GM23338 (cell line): ENCODE data around the gene PGM1. TPM values are rescaled to one million over a fixed set of nuclear protein-coding genes. Genes with fewer than 3 reads are reported as not detected.

Source experiments
- ATAC-seq: fragments of 200-7000 bp; cut with Tn5 transposase; 3 replicates; pipeline ENCODE4 v1.9.1; 2020
- DNase-seq: peaks from one replicate; pipeline ENCODE4 v3.0.0-alpha.2; 2015; ENCODE audit warnings: low spot score
- H2AFZ ChIP-seq: fragments of 200-600 bp; sonication (generic); 2 replicates; pipeline ENCODE4 v1.8.0; 2016; ENCODE audit warnings: antibody characterized with exemption, mild to moderate bottlenecking, moderate library complexity
- H3F3A ChIP-seq: fragments of 200-600 bp; sonication (generic); replicated peaks from 2 replicates; pipeline ENCODE4 v1.8.0; 2017; ENCODE audit warnings: antibody characterized with exemption, mixed run types, low read depth
- H3K27ac ChIP-seq: fragments of 200-600 bp; sonication (generic); 2 replicates; pipeline ENCODE4 v1.6.1; 2016; ENCODE audit warnings: low read depth
- H3K27me3 ChIP-seq: fragments of 200-600 bp; sonication (generic); 2 replicates; pipeline ENCODE4 v1.8.0; 2016; ENCODE audit warnings: mild to moderate bottlenecking, mixed run types, moderate library complexity; ENCODE audit not compliant: insufficient read depth
- H3K36me3 ChIP-seq: fragments of 200-600 bp; sonication (generic); 2 replicates; pipeline ENCODE4 v1.8.0; 2016; ENCODE audit warnings: mild to moderate bottlenecking; ENCODE audit not compliant: insufficient read depth
- H3K4me1 ChIP-seq: fragments of 200-600 bp; sonication (generic); 2 replicates; pipeline ENCODE4 v1.8.0; 2016; ENCODE audit warnings: mild to moderate bottlenecking, moderate library complexity; ENCODE audit not compliant: insufficient read depth
- H3K4me2 ChIP-seq: fragments of 200-600 bp; sonication (generic); 2 replicates; pipeline ENCODE4 v1.7.1; 2017; ENCODE audit warnings: mixed run types
- H3K4me3 ChIP-seq: fragments of 200-600 bp; sonication (generic); 2 replicates; pipeline ENCODE4 v1.6.1; 2016; ENCODE audit warnings: mixed run types
- H3K79me2 ChIP-seq: fragments of 200-600 bp; sonication (generic); replicated peaks from 2 replicates; pipeline ENCODE4 v1.8.0; 2017; ENCODE audit warnings: mild to moderate bottlenecking; ENCODE audit not compliant: insufficient read depth
- H3K9me2 ChIP-seq: fragments of 200-600 bp; sonication (generic); 2 replicates; pipeline ENCODE4 v1.8.0; 2017; ENCODE audit not compliant: insufficient read depth
- H4K20me1 ChIP-seq: fragments of 200-600 bp; sonication (generic); replicated peaks from 2 replicates; pipeline ENCODE4 v1.8.0; 2017; ENCODE audit warnings: mild to moderate bottlenecking; ENCODE audit not compliant: insufficient read depth
- H3K27ac Mint-ChIP-seq: 2 replicates; pipeline ENCODE4 v1.8.0; 2020; ENCODE audit warnings: inconsistent platforms, mild to moderate bottlenecking, moderate library complexity, mixed read lengths
- H3K27me3 Mint-ChIP-seq: 3 replicates; pipeline ENCODE4 v1.8.0; 2022; ENCODE audit warnings: low read depth, mild to moderate bottlenecking, moderate library complexity, mixed read lengths, inconsistent platforms; ENCODE audit not compliant: insufficient read depth, poor library complexity
- H3K36me3 Mint-ChIP-seq: 3 replicates; pipeline ENCODE4 v1.8.0; 2021; ENCODE audit warnings: low read depth, mild to moderate bottlenecking, inconsistent platforms, moderate library complexity, mixed read lengths
- H3K4me1 Mint-ChIP-seq: 3 replicates; pipeline ENCODE4 v1.8.0; 2020; ENCODE audit warnings: mild to moderate bottlenecking, inconsistent platforms, mixed read lengths
- H3K4me3 Mint-ChIP-seq: 3 replicates; pipeline ENCODE4 v1.8.0; 2021; ENCODE audit warnings: moderate library complexity, mild to moderate bottlenecking, inconsistent platforms, mixed read lengths
- H3K9me3 Mint-ChIP-seq: 3 replicates; pipeline ENCODE4 v1.8.0; 2020; ENCODE audit warnings: moderate library complexity, mild to moderate bottlenecking, inconsistent platforms, mixed read lengths
- CTCF ChIP-seq, 2 experiments: fragments of 200-600 bp in 1 of 2; sonication (generic) in 1 of 2; conservative IDR thresholded peaks; 2 replicates each; pipeline versions ENCODE4 v1.5.1 to v1.6.1; 2016 to 2017; ENCODE audit warnings: antibody characterized with exemption in 2 of 2, low read depth in 2 of 2, mild to moderate bottlenecking in 2 of 2, moderate library complexity in 1 of 2
- EZH2 ChIP-seq: fragments of 200-600 bp; sonication (generic); IDR thresholded peaks from one replicate; pipeline ENCODE4 v1.8.0; 2017; ENCODE audit warnings: antibody characterized with exemption, mild to moderate bottlenecking, low read depth; ENCODE audit not compliant: unreplicated experiment
- EZH2phosphoT487 ChIP-seq: fragments of 200-600 bp; sonication (generic); IDR thresholded peaks from one replicate; pipeline ENCODE4 v1.8.1; 2018; ENCODE audit warnings: antibody characterized with exemption; ENCODE audit not compliant: unreplicated experiment
- NANOG ChIP-seq: IDR thresholded peaks from 2 replicates; pipeline ENCODE4 v1.6.1; 2016; ENCODE audit warnings: antibody characterized with exemption, borderline replicate concordance
- POLR2AphosphoS5 ChIP-seq: IDR thresholded peaks from 2 replicates; pipeline ENCODE4 v1.6.1; 2016; ENCODE audit warnings: antibody characterized with exemption, low read depth
- REST ChIP-seq: IDR thresholded peaks from one replicate; pipeline ENCODE4 v1.6.1; 2018; ENCODE audit warnings: antibody characterized with exemption; ENCODE audit not compliant: unreplicated experiment
- STAT1 ChIP-seq: IDR thresholded peaks from one replicate; pipeline ENCODE4 v1.6.1; 2016; ENCODE audit warnings: antibody characterized with exemption; ENCODE audit not compliant: unreplicated experiment
- ZNF114 ChIP-seq: fragments of 250-450 bp; sonication (Bioruptor Pico); IDR thresholded peaks from 2 replicates; pipeline ENCODE4 v1.5.0; 2020; ENCODE audit warnings: mild to moderate bottlenecking, moderate library complexity
- ZNF331 ChIP-seq: fragments of 250-450 bp; sonication (Bioruptor Pico); IDR thresholded peaks from 2 replicates; pipeline ENCODE4 v1.5.0; 2020; ENCODE audit warnings: low read depth, mild to moderate bottlenecking, moderate library complexity
- ZNF462 ChIP-seq: fragments of 250-450 bp; sonication (Bioruptor Pico); IDR thresholded peaks from 2 replicates; pipeline ENCODE4 v1.5.0; 2020; ENCODE audit warnings: mild to moderate bottlenecking, moderate library complexity
- polyA plus RNA-seq: library from polyadenylated mRNA; unstranded; fragments of >200 nt; fragmentation: Nextera tagmentation; extraction: Ambion mirVana; gene quantifications from 2 replicates; pipeline ENCODE4 v1.2.1, GENCODE V29; 2016
- total RNA-seq: library from RNA; depleted of rRNA; stranded (reverse); fragments of >200 nt; shearing (Covaris generic); gene quantifications from 2 replicates; pipeline ENCODE4 v1.2.3, GENCODE V29; 2014
- TF ChIP-seq, protein P1 (sequence below): IDR thresholded peaks from 2 replicates; pipeline ENCODE4 v1.6.1; 2016; ENCODE audit warnings: antibody characterized with exemption

Gene PGM1
- total and polyA plus RNA-seq, 2 experiments from 2014 or later, result 20.9 to 71.9 TPM

DNA sequence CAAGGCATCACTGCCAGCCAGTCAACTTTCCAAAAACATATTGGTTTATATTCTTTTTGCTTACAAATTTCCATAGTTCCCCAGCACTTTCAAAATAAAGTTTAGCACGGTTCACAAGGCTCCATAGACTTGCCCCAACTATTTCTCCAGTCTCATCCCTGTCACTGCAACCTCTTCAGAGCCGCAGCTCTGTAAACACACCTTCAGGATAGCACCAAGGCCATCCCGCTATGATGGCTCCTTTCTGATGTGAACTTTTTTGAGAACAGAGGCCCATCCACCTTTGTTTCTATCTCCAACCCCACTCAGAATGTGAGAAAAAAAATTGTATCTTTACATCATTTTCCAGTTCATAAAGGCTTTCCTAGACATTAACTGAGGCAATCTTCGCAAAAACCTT is 26.3 kb downstream of the PGM1 start:
- TF ChIP-seq ZNF462, result no peak
- no peak for TF ChIP-seq POLR2AphosphoS5
- no peak for TF ChIP-seq NANOG
- TF ChIP-seq, protein P1, sequence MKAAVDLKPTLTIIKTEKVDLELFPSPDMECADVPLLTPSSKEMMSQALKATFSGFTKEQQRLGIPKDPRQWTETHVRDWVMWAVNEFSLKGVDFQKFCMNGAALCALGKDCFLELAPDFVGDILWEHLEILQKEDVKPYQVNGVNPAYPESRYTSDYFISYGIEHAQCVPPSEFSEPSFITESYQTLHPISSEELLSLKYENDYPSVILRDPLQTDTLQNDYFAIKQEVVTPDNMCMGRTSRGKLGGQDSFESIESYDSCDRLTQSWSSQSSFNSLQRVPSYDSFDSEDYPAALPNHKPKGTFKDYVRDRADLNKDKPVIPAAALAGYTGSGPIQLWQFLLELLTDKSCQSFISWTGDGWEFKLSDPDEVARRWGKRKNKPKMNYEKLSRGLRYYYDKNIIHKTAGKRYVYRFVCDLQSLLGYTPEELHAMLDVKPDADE, result no peak
- TF ChIP-seq ZNF114 (CRISPR knock-in tag), result no peak
- no peak for TF ChIP-seq EZH2
- TF ChIP-seq REST, result no peak
- TF ChIP-seq ZNF331 (CRISPR knock-in tag), result no peak
- TF ChIP-seq STAT1, result no peak
- no peak for TF ChIP-seq EZH2phosphoT487
- TF ChIP-seq CTCF (conservative IDR thresholded peaks at IDR 0.05; ENCODE audit: low read depth in 2 of 2), result no peak
- Histone ChIP-seq H3K36me3 (no peaks in the 10 kb centered on the region), H3K4me2 (no peak overlapping the region), H3F3A (no peaks in the 10 kb centered on the region), H3K9me2 (peaks cover 4% of the 10 kb centered on the region; the same call in 1 of the 2 replicates), H3K4me1 (peaks cover 10% of the 10 kb centered on the region), H2AFZ (no peak overlapping the region), H3K27me3 (no peaks in the 10 kb centered on the region), H3K4me3 (no peak overlapping the region), H3K79me2 (no peaks in the 10 kb centered on the region), H3K27ac (no peak overlapping the region), H4K20me1 (0 out of 2 replicates have a peak, but pooled peaks cover 3% of the 10 kb centered on the region)
- H3K4me3 Mint-ChIP-seq, result no peak overlapping the region
- H3K27ac Mint-ChIP-seq, result no peak overlapping the region
- no peaks in the 10 kb centered on the region for H3K9me3 Mint-ChIP-seq
- no peak for DNase-seq
- peaks cover 28% of the 10 kb centered on the region for H3K4me1 Mint-ChIP-seq
- H3K36me3 Mint-ChIP-seq, result no peaks in the 10 kb centered on the region
- no peak for ATAC-seq
- H3K27me3 Mint-ChIP-seq, result peaks cover 2% of the 10 kb centered on the region
